D721Med (cell line): ENCODE data around the gene KRT12.

Source experiments
- DNase-seq: peaks from one replicate; pipeline ENCODE4 v3.0.0; 2011; ENCODE audit warnings: low spot score; ENCODE audit not compliant: insufficient read length
- FAIRE-seq: peaks from 2 replicates; lab custom pipeline; 2011; peaks lifted over from hg19 to GRCh38; lab: Jason Lieb, UNC
- CTCF ChIP-seq: IDR thresholded peaks from 2 replicates; pipeline ENCODE4 v1.5.1; 2012; ENCODE audit warnings: mild to moderate bottlenecking, control low read depth; ENCODE audit not compliant: insufficient read depth; ENCODE audit errors: missing control alignments

The KRT12 gene

GRCh38 chr17:40883626-40884334 is 16.8 kb upstream of the KRT12 start:
- no peak for FAIRE-seq
- no peak for TF ChIP-seq CTCF

GRCh38 chr17:40883031-40883430 is 16.0 kb upstream of the KRT12 start:
- FAIRE-seq (no peak), DNase-seq (no peak)
- TF ChIP-seq CTCF, result no peak

More at GRCh38 chr17:40883626-40884334, 16.8 kb upstream of the KRT12 start:
- no peak for DNase-seq

GRCh38 chr17:40879026-40879425 is 12.0 kb upstream of the KRT12 start:
- no peak for TF ChIP-seq CTCF
- no peak for FAIRE-seq
- DNase-seq, result no peak

- DNase-seq (no peak), FAIRE-seq (no peak)
- no peak for TF ChIP-seq CTCF
Observed at GRCh38 chr17:40878044-40878443, 11.0 kb upstream of the KRT12 start.

GRCh38 chr17:40873801-40874200 is 6.8 kb upstream of the KRT12 start:
- no peak for FAIRE-seq
- DNase-seq, result no peak
- no peak for TF ChIP-seq CTCF

GRCh38 chr17:40873255-40873654 is 6.2 kb upstream of the KRT12 start:
- no peak for TF ChIP-seq CTCF
- no peak for DNase-seq
- FAIRE-seq, result no peak

- no peak for DNase-seq
- FAIRE-seq, result no peak
- no peak for TF ChIP-seq CTCF
Observed at GRCh38 chr17:40872416-40872815, 5.4 kb upstream of the KRT12 start.
